ENCODE data around the gene DDI2.

DNA sequence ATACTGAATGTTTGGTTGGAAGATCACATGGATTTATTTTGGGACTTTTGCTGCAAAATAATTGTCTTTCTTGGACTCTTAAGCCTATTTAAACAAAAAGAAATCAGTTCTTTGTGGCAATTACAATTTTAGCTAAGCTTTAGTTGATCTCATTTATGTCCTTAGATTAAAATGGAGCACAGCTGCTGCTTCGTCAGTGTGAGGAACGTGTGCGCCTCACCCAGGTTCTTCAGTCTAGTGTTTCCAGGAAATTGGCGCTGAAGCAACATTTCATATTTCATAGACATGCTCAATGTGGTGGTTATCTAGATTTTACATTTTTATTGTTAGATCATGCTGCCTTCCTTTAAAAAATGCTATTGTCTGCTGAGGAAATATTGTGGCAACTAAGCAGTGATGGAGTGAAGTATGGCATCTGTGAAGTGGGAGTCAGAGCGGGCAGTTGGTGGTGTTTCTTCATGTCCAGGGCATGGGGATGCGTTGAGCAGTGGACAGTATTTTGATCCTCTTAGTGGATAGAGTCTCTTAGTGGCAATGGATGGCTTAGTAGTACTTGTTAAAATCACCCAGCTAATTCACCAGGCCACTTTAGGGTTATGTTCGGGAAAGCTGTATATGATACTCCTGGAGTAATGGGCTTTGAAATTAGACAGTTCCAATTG lies 5.6 kb downstream of the DDI2 start:
- TF ChIP-seq, protein P1, sequence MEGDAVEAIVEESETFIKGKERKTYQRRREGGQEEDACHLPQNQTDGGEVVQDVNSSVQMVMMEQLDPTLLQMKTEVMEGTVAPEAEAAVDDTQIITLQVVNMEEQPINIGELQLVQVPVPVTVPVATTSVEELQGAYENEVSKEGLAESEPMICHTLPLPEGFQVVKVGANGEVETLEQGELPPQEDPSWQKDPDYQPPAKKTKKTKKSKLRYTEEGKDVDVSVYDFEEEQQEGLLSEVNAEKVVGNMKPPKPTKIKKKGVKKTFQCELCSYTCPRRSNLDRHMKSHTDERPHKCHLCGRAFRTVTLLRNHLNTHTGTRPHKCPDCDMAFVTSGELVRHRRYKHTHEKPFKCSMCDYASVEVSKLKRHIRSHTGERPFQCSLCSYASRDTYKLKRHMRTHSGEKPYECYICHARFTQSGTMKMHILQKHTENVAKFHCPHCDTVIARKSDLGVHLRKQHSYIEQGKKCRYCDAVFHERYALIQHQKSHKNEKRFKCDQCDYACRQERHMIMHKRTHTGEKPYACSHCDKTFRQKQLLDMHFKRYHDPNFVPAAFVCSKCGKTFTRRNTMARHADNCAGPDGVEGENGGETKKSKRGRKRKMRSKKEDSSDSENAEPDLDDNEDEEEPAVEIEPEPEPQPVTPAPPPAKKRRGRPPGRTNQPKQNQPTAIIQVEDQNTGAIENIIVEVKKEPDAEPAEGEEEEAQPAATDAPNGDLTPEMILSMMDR (IDR thresholded peaks at IDR 0.05; ENCODE audit: borderline replicate concordance, extremely low read depth, low read length, poor library complexity, severe bottlenecking), result no peak
- TF ChIP-seq EZH2 (IDR thresholded peaks at IDR 0.05; ENCODE audit: borderline replicate concordance, low read depth, low read length, severe bottlenecking), result no peak
